Posterior cingulate gyrus (tissue), 11 donors: ENCODE data around the gene ODAM.
A peak's percentile ranks its signal among the peaks of the same experiment; 100 is the strongest.
"Not testable (repeated sequence)": the region's sequence is repeated elsewhere in the genome, so short reads cannot be mapped to it uniquely, and the experiment has no call there.

Experiments used
- DNase-seq, 10 donors: peaks; one replicate each; pipeline versions ENCODE4 v3.0.0 to v3.0.0-alpha.2; 2020 to 2021; ENCODE audit warnings: mixed read lengths in 3 of 10
- intact Hi-C: fragments of 100-400 bp; cut with DNase I; formaldehyde crosslinking; loops from one replicate; pipeline ENCODE4 v1.15.1; 2023

The ODAM gene

DNA sequence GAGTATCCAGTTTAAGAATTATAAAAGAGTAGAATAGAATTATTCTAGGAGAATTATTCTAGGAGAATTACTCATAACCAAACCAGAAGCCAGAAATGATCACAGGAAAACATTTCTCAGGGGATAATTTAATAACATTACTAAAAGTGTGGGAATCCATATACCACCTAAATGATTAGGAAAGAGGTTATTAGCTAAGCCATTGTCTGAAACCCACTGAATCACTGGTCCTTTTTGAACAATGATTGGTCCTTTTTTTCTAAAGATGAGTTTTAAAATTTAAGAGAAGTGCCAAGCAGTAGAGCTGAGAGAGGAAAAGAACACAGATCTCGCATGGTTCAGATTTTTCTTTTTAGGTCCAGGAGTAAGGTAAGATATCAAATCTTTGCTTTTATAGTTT lies at the start of gene ODAM:
Gene ODAM (plus strand): TSS at position 301 of the 400 bp plus-strand sequence. CDS start 819 bp downstream, outside the sequence.
- intact Hi-C loops: no loop called here
- DNase-seq: no peak

DNA sequence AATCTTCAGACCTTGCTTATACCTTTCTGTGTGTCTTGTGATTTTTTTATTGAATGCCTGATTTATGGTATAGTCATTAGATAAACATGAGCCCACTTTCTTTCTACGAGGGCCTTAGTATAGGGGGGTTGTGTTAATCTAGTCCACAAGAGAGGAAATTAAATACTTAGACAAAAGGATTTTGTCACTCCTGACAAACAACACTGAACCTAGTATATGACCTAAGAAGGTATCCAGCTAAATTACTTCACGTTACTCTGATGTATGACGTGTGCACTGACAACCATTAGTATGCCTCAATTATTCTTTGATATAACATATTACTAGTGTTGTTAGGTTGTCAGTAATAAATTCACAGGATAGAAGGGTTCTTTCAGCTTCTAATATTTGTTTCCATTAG lies 44.3 kb upstream of the ODAM start:
- intact Hi-C loops: no loop called here
- no peak for DNase-seq

DNA sequence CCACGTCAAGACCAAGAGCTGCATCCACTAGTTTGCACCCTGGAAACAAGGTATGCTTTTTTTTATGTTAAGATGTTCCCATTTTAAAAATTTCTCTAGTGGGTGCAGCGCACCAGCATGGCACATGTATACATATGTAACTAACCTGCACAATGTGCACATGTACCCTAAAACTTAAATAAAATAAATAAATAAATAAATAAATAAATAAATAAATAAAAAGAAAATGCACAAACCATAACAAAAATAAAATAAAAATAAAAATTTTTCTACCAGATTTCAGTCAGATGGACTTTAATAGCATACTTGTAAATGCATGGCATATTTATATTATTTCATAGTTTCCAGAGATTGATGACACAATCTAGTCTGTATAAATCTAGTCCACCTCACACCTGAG lies 43.4 kb upstream of the ODAM start:
- intact Hi-C loops: no loop called here
- no peak for DNase-seq

DNA sequence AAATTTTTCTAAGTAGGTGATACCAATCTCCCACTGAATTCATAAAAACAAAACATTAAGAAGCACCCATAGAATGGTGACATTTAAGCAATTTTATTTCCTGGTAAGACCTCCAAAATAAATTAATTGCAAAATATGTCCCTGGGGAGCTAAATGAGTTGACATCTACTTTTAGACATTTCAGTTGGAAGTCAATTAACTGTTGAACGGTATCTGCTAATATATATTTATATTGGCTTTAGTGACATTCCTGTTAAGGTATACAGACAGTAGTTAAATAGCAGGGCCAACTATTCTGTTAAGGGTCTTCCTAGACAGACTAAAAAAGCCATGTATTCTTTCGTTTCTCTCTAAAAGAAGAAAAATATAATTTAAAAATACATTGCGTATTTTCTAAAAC lies 41.6 kb upstream of the ODAM start, which contains the start of gene PRR27:
Gene PRR27 (plus strand): TSS at position 301 of the 400 bp plus-strand sequence. CDS start 139 bp downstream, outside the sequence.
- DNase-seq: no peak
- intact Hi-C loops: no loop called here

DNA sequence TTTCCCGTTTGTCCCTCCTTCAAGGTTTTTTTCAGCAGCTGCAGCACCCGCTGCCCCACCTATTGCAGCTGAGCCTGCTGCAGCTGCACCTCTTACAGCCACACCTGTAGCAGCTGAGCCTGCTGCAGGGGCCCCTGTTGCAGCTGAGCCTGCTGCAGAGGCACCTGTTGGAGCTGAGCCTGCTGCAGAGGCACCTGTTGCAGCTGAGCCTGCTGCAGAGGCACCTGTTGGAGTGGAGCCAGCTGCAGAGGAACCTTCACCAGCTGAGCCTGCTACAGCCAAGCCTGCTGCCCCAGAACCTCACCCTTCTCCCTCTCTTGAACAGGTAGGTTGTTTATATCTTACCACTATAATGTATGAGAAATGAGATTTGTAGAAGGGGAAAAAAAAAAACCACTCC lies 36.9 kb upstream of the ODAM start:
- peak in 3 of 10 donors; percentile 28 to 63 (median 37) for DNase-seq
- intact Hi-C loops: no loop called here

DNA sequence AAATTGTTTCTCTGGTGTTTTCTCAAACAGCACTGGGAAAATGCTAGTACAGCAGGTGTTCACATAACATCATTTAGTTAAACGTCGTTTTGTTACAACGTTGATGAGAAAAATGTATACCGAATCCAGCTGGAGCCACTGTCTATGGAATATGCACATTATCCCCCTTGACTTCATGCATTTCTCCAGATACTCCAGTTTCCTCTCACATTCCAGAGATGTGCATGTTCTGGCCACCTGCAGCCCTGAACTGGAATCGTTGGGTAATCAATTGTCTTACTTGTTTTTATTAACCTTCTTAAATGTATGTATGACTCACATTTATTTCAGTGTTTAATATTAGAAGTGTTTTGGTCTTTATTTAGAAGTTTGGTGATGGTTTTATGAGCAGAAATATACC lies 18.4 kb upstream of the ODAM start:
- no peak for DNase-seq
- intact Hi-C loops: no loop called here

GRCh38 chr4:70178075-70178660 lies 17.4 kb upstream of the ODAM start:
- intact Hi-C loops: no loop called here
- no peak for DNase-seq

DNA sequence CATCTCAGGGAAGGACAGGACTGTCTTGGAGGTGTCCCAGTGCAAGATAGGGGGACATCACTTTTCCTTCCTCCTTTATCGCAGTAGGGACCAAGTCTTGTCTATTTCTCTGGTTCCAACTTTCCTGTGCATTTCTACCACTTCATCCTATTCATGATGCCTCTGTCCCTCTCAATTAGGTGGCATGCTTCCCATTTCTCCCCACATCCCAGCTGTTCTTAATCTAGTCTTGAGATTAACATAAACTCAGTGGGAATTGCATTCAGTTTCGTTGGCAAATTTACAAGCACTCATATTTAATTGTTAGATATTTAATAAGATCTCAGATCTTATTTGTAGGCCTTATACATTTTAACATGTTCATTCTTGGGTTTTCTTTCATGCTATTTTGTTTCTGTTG lies 15.7 kb upstream of the ODAM start:
- intact Hi-C loops: no loop called here
- DNase-seq: no peak

DNA sequence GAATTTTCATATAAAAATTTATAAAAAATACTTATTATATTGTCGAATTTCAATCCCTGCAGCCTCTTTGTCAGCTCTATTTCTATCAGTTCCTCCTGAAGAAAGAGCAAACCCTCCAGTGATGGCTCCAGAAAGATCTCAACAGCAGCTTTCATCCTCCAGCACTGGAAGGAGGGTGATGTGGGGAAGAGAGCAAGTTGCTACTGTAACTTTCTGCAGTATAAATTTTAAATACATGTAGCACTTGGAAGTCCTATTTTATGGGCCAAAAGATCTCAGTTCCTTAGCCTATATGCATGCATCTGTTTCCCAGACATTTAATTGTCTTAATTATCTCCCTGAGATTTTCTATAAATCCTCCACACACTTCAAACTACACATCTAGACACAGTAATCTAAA lies 13.7 kb upstream of the ODAM start:
- intact Hi-C loops: no loop called here

DNA sequence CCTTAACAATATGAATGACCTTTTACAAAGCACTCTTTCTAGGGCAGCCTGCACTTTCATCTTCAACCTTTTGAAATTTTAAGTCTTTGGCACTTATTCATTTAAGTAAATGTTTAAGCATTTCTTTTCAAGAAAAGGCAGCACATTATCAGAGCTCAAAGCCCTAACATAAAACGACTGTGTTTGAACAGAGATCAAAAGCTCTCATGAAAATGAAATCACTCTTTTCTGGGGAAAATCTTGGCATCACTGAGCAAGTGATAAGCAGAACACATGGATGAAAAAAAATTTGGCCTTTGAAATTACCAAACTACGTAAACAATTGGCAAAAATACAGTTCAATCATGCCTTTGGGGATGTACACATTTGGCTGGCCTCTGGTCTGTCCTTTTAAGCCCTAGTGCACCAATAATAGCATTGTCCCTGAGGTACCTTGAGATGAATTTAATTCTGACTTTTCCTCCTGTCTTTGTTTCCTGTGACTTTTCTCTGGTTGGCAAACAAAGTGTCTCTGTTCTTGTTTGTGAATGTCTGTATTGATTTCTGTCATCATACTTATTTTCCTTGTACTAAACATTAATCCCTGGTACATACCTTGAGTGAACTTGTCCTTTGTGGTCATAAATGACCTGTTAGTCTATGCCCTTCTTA lies 12.9 kb upstream of the ODAM start:
- intact Hi-C loops: no loop called here
- no peak for DNase-seq

More for the DNA sequence above, 13.7 kb upstream of the ODAM start:
- DNase-seq: no peak

DNA sequence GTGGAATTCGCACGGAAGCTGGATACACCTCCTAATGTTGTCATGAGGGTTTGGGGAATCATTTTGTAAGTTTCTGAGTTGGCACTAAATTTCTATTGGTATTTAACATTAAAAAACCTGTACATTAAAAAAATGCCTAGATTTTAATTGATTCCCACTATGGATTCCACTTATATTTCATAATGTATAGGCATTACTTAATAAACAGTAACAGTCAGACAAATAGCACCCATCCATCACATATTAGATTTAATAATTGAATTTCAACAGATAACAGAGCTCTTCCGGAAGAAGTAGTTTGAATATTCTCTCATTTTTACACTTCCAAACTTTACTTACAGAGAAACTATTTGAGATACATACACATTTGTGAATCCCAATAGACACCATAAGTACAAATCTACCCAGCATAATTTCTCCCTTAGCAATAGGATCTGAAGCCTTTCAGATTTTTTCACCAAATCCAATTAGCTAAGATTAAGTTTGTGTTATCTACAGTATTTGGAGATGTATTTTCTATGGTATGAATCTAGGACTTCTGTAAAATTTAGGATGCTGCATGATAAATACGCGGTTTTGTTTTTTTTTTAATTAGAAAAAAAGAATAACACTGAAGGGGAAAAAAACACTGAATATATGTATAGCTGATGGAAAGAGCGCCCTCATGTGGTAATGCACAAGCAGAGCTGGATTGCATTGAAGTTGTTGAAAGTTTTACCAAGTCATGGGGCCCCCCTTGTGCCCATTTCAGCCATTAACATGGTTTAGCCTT lies 12.2 kb upstream of the ODAM start:
- intact Hi-C loops: no loop called here
- no peak for DNase-seq

- no peak for DNase-seq
- intact Hi-C loops: no loop called here
Measured at GRCh38 chr4:70183940-70184246, 11.6 kb upstream of the ODAM start.

DNA sequence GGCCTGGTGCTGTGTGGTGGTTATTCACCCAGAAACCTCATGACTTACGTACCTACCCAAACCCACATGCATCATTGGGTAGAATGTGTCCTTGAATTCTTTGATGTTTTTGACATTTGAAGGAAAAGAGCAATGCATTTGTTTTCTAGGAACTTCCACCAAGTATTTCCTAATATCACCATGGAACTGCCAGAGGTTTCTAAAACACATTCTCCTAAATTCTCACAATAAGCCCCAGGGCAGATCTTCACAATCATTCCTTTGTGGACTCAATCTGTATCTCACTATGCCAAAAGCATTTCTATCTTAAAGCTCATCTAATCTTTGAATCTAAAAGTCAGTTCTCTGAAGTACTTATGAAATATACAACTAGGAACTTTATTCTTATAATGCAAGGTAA lies 8.3 kb upstream of the ODAM start:
- no peak for DNase-seq
- intact Hi-C loops: no loop called here

- no peak for DNase-seq
- intact Hi-C loops: no loop called here
Measured at GRCh38 chr4:70190579-70190978, 4.9 kb upstream of the ODAM start.

- no peak for DNase-seq
Measured at GRCh38 chr4:70191647-70192046, 3.9 kb upstream of the ODAM start.

GRCh38 chr4:70192895-70193294 lies 2.6 kb upstream of the ODAM start:
- no peak for DNase-seq
- intact Hi-C loops: no loop called here

More at GRCh38 chr4:70191647-70192046, 3.9 kb upstream of the ODAM start:
- intact Hi-C loops: no loop called here

DNA sequence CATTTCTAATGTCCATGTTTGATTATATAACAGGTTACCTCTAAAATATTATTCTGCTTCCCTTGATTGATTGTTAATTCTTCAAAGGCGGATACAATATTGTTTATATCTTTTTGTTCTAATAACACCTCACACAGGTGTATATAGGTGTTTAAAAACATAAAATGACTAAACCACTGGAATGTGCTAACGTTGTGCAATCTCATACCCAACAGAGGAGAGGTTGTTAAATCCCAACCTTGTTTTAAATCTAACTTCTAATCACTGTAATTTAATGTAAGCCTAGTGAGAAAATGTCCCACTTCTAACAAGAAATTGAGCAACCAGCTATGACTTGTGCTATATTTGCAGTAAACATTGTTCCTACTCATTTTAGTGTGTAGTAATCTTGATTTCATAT lies 1.3 kb downstream of the ODAM start:
- DNase-seq: no peak
- intact Hi-C loops: no loop called here

DNA sequence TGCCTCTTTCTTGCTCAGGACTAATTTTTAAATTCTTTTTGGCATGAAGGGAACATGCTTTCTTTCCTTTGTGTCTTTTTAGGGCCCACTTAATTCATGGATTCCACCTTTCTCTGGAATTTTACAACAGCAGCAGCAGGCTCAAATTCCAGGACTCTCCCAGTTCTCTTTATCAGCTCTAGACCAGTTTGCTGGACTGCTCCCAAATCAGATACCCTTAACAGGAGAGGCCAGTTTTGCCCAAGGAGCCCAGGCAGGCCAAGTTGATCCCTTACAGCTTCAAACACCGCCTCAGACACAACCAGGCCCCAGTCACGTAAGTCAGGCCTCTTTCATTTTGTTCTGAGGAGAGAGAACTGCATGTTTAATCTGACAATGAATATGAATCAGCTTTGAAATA lies 2.3 kb downstream of the ODAM start:
- no peak for DNase-seq
- intact Hi-C loops: no loop called here

- no peak for DNase-seq
- intact Hi-C loops: no loop called here
Measured at GRCh38 chr4:70203601-70204000, 8.1 kb downstream of the ODAM start.

DNA sequence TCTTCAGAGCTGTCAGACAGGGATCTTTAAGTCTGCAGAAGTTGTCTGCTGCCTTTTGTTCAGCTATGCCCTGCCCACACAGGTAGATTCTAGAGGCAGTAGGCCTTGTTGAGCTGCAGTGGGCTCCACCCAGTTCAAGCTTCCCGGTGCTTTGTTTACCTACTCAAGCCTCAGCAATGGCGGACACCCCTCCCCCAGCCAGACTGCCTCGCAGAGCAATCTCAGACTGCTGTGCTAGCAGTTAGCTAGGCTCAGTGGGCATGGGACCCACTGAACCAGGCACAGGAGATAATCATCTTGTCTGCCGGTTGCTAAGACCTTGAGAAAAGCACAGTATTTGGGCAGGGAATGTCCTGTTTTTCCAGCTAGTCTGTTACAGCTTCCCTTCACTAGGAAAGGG lies 17.2 kb downstream of the ODAM start:
- intact Hi-C loops: not testable (repeated sequence)
- peak in 1 of 10 donors; percentile 22 for DNase-seq

GRCh38 chr4:70216109-70216508 lies 20.6 kb downstream of the ODAM start:
- intact Hi-C loops, DNase-seq: not testable (repeated sequence)

- DNase-seq, intact Hi-C loops: not testable (repeated sequence)
Measured at GRCh38 chr4:70216550-70216949, 21.0 kb downstream of the ODAM start.
